ENCODE results near the gene TMEM88. TPM values are rescaled to one million over a fixed set of nuclear protein-coding genes. Genes with fewer than 3 reads are reported as not detected.
A peak's percentile ranks its signal among the peaks of the same experiment; 100 is the strongest.

The TMEM88 gene
- polyA plus RNA-seq, 4 donors = 3.8 to 17.5 (median 7.3) TPM

- WGBS, 3 donors = 44 to 48% (median 44%) methylated on average over 6 of the region's 6 CpGs
These were observed 42.9 kb downstream of the TMEM88 start for GRCh38 chr17:7897773-7898172.

DNA sequence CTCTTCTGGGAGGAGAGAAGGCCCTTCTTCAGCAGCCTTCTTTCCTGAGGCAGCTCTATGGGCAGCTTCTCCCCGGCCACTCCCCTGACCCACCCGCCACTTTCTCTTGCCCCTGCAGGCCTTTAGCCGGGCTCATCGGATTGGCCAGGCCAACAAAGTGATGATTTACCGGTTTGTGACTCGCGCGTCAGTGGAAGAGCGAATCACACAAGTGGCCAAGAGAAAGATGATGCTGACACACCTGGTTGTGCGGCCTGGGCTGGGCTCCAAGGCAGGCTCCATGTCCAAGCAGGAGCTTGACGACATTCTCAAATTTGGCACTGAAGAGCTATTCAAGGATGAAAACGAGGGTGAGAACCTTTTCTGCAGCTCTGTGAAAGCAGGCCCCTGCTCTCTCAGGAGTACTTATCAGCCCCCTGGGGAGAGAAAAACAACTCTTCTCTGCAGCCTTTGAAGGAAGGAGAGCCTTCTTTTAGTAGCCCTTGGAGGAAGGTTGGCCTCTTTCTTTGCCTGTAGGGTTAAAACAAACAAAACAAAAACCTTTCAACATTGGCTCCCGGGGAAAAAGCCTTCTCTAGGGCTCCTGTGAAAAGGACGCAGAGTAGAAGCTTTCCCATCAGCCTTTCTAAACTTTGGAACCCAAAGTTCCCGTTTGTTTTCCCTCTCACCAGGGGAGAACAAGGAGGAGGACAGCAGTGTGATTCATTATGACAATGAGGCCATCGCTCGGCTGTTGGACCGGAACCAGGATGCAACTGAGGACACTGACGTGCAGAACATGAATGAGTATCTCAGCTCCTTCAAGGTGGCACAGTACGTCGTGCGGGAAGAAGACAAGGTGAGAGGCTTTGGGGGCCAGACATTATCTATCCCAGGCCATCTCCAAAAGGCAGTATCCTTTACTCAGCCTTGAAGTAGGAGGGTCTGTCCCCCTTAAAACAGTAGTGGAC lies 48.6 kb downstream of the TMEM88 start:
- Histone ChIP-seq H3K4me1 (ENCODE audit: control insufficient read depth in 3 of 3, insufficient read depth in 2 of 3, low read depth in 1 of 3, low read length in 2 of 3) (no peaks in the 10 kb centered on the region), H3K27ac (ENCODE audit: low read depth in 1 of 3, low read length in 2 of 3) (no peak overlapping the region), H3K36me3 (ENCODE audit: control insufficient read depth in 3 of 3, insufficient read depth in 2 of 3, low read depth in 1 of 3, low read length in 3 of 3) (peaks cover 11 to 93% (median 42%) of the 10 kb centered on the region in 3 donors), H3K27me3 (ENCODE audit: control insufficient read depth in 3 of 3, insufficient read depth in 3 of 3, low read length in 3 of 3) (no peaks in the 10 kb centered on the region), H3K4me3 (ENCODE audit: low read depth in 1 of 3, low read length in 3 of 3) (no peak overlapping the region), H3K9me3 (ENCODE audit: control insufficient read depth in 2 of 2, insufficient read depth in 1 of 2, low read depth in 1 of 2, low read length in 1 of 2) (no peaks in the 10 kb centered on the region)
- no peak for FAIRE-seq
- DNase-seq = no peak
- 84 to 88% (median 88%) methylated on average over 22 of the region's 22 CpGs for WGBS, 3 donors

More at GRCh38 chr17:7897773-7898172, 42.9 kb downstream of the TMEM88 start:
- Histone ChIP-seq H3K9me3 (ENCODE audit: control insufficient read depth in 2 of 2, insufficient read depth in 1 of 2, low read depth in 1 of 2, low read length in 1 of 2) (no peaks in the 10 kb centered on the region), H3K36me3 (ENCODE audit: control insufficient read depth in 3 of 3, insufficient read depth in 2 of 3, low read depth in 1 of 3, low read length in 3 of 3) (peaks cover 14 to 85% (median 18%) of the 10 kb centered on the region in 3 donors), H3K4me1 (ENCODE audit: control insufficient read depth in 3 of 3, insufficient read depth in 2 of 3, low read depth in 1 of 3, low read length in 2 of 3) (peaks cover 0 to 5% (median 0%) of the 10 kb centered on the region in 3 donors), H3K27ac (ENCODE audit: low read depth in 1 of 3, low read length in 2 of 3) (no peak overlapping the region), H3K27me3 (ENCODE audit: control insufficient read depth in 3 of 3, insufficient read depth in 3 of 3, low read length in 3 of 3) (no peaks in the 10 kb centered on the region), H3K4me3 (ENCODE audit: low read depth in 1 of 3, low read length in 3 of 3) (no peak overlapping the region)
- DNase-seq (peak; percentile 54 to 60), FAIRE-seq (no peak)

Other genes starting within 250 kb of the TMEM88 start
- gene FXR2, start 240.2 kb upstream of the TMEM88 start, polyA plus RNA-seq = 10 to 100 TPM; 25.1 to 41.1 (median 30.9) TPM
- 1,000 to 10,000 TPM in 2 of 4 donors, 100 to 1,000 TPM in 2; 204 to 1,210 (median 689) TPM for gene SAT2, start 227.2 kb upstream of the TMEM88 start, polyA plus RNA-seq
- 10 to 100 TPM in 3 of 4 donors, 1 to 10 TPM in 1; 2.6 to 38.8 (median 20.6) TPM for gene SHBG, start 224.9 kb upstream of the TMEM88 start, polyA plus RNA-seq
- gene ATP1B2, start 204.1 kb upstream of the TMEM88 start, polyA plus RNA-seq = 1 to 10 TPM in 2 of 4 donors, not detected in 2; 1.1 to 1.9 TPM
- gene TP53, start 167.6 kb upstream of the TMEM88 start, polyA plus RNA-seq = 10 to 100 TPM in 2 of 4 donors, 1 to 10 TPM in 2; 8.7 to 51.8 (median 26.3) TPM
- 10 to 100 TPM in 3 of 4 donors, 1 to 10 TPM in 1; 7.1 to 17.7 (median 11.2) TPM for gene WRAP53, start 166.6 kb upstream of the TMEM88 start, polyA plus RNA-seq
- 1 to 10 TPM in 2 of 4 donors, not detected in 2; 1.1 to 2.0 TPM for gene EFNB3, start 149.9 kb upstream of the TMEM88 start, polyA plus RNA-seq
- under 1 TPM in 2 of 4 donors, not detected in 2; 0.04 to 0.09 TPM for gene DNAH2, start 137.3 kb upstream of the TMEM88 start, polyA plus RNA-seq
- gene KDM6B, start 20.8 kb upstream of the TMEM88 start, polyA plus RNA-seq = 10 to 100 TPM in 3 of 4 donors, 1 to 10 TPM in 1; 8.4 to 26.1 (median 16.7) TPM
- 100 to 1,000 TPM in 1 of 4 donors, 10 to 100 TPM in 3; 40.1 to 142 (median 73.4) TPM for gene NAA38, start 2.5 kb downstream of the TMEM88 start, polyA plus RNA-seq
- 10 to 100 TPM in 1 of 4 donors, 1 to 10 TPM in 3; 4.9 to 13.0 (median 6.4) TPM for gene CYB5D1, start 2.9 kb downstream of the TMEM88 start, polyA plus RNA-seq
- 10 to 100 TPM; 23.7 to 60.4 (median 36.7) TPM for gene CHD3, start 33.7 kb downstream of the TMEM88 start, polyA plus RNA-seq
- 1 to 10 TPM; 1.9 to 3.0 (median 2.5) TPM for gene RNF227, start 61.2 kb downstream of the TMEM88 start, polyA plus RNA-seq
- gene KCNAB3, start 74.8 kb downstream of the TMEM88 start, polyA plus RNA-seq = 1 to 10 TPM; 1.3 to 3.9 (median 1.7) TPM
- 100 to 1,000 TPM; 103 to 152 (median 118) TPM for gene TRAPPC1, start 76.9 kb downstream of the TMEM88 start, polyA plus RNA-seq
- gene CNTROB, start 77.1 kb downstream of the TMEM88 start, polyA plus RNA-seq = 10 to 100 TPM; 18.4 to 24.6 (median 24.0) TPM
- gene GUCY2D, start 147.5 kb downstream of the TMEM88 start, polyA plus RNA-seq = under 1 TPM in 1 of 4 donors, not detected in 3; 0.81 TPM
- gene ALOX15B, start 184.0 kb downstream of the TMEM88 start, polyA plus RNA-seq = 1 to 10 TPM in 2 of 4 donors, under 1 TPM in 2; 0.31 to 2.0 (median 1.2) TPM
- gene ALOX12B, start 232.7 kb downstream of the TMEM88 start, polyA plus RNA-seq = 1 to 10 TPM in 1 of 4 donors, under 1 TPM in 3; 0.45 to 3.0 (median 0.73) TPM

All from small intestine (tissue), 7 donors.